ENCODE data around the gene GOSR1.
"Not testable (repeated sequence)": the region's sequence is repeated elsewhere in the genome, so short reads cannot be mapped to it uniquely, and the experiment has no call there.

- TF ChIP-seq, protein P1, sequence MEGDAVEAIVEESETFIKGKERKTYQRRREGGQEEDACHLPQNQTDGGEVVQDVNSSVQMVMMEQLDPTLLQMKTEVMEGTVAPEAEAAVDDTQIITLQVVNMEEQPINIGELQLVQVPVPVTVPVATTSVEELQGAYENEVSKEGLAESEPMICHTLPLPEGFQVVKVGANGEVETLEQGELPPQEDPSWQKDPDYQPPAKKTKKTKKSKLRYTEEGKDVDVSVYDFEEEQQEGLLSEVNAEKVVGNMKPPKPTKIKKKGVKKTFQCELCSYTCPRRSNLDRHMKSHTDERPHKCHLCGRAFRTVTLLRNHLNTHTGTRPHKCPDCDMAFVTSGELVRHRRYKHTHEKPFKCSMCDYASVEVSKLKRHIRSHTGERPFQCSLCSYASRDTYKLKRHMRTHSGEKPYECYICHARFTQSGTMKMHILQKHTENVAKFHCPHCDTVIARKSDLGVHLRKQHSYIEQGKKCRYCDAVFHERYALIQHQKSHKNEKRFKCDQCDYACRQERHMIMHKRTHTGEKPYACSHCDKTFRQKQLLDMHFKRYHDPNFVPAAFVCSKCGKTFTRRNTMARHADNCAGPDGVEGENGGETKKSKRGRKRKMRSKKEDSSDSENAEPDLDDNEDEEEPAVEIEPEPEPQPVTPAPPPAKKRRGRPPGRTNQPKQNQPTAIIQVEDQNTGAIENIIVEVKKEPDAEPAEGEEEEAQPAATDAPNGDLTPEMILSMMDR (tag by site-specific recombination; IDR thresholded peaks at IDR 0.05): not testable (repeated sequence)
- TF ChIP-seq KLF9 (tag by site-specific recombination; IDR thresholded peaks at IDR 0.05; ENCODE audit: low read depth); ZNF704 (tag by site-specific recombination; IDR thresholded peaks at IDR 0.05); ZNF23 (tag by site-specific recombination; IDR thresholded peaks at IDR 0.05; ENCODE audit: borderline replicate concordance); ZNF239 (tag by site-specific recombination; IDR thresholded peaks at IDR 0.05); SP2 (tag by site-specific recombination; IDR thresholded peaks at IDR 0.05); PRDM1 (tag by site-specific recombination; IDR thresholded peaks at IDR 0.05); MEIS1 (CRISPR knock-in tag; IDR thresholded peaks at IDR 0.05; ENCODE audit: borderline replicate concordance); ZNF24 (tag by site-specific recombination; IDR thresholded peaks at IDR 0.05); REST (tag by site-specific recombination; IDR thresholded peaks at IDR 0.05); ZNF37A (tag by site-specific recombination; IDR thresholded peaks at IDR 0.05); PATZ1 (tag by site-specific recombination; IDR thresholded peaks at IDR 0.05); ZNF174 (tag by site-specific recombination; IDR thresholded peaks at IDR 0.05); ZFP37 (tag by site-specific recombination; IDR thresholded peaks at IDR 0.05): not testable (repeated sequence)
These were observed 89.5 kb downstream of the GOSR1 start for GRCh38 chr17:30566516-30567225.

Data from HEK293 (cell line).